ENCODE results near the gene EGFL7. TPM values are rescaled to one million over a fixed set of nuclear protein-coding genes. Genes with fewer than 3 reads are reported as not detected.

Gene EGFL7
- total and polyA plus RNA-seq, 2 of the 8 experiments (the other 6 are each of a cell fraction or from before 2014, with no cell fraction given): 37.8 to 53.4 TPM

DNA sequence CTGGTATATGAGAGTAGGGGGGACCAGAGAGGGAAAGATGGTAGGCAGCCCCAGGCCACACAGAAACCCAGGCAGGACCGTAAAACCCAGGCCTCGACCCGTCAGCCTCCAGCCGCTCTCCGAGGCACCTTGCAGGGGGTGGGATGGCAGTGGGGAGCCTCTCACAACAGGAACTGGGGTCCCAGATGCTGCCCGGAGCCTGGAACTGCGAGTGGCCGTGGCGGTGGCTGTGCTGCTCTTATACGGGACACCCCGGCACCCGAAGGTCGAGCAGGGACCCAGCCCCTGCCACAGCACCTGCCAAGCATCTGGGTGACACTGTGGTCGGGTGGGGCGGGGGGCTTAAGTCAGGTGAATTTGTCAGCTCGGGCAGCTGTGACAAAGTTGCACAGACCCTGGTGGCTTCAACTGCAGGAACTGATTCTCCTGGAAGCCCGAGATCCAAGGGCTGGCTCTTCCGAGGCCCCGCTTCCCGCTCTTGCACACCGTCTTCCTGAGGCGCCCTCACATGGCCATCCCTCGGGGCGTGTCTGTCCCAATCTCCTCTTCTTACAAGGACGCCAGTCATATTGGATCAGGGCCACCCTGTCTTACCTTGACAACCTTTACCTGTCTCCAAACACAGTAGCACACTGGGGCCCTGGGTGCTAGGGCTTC lies 47.6 kb upstream of the EGFL7 start (continued):
- TF ChIP-seq, protein P1, sequence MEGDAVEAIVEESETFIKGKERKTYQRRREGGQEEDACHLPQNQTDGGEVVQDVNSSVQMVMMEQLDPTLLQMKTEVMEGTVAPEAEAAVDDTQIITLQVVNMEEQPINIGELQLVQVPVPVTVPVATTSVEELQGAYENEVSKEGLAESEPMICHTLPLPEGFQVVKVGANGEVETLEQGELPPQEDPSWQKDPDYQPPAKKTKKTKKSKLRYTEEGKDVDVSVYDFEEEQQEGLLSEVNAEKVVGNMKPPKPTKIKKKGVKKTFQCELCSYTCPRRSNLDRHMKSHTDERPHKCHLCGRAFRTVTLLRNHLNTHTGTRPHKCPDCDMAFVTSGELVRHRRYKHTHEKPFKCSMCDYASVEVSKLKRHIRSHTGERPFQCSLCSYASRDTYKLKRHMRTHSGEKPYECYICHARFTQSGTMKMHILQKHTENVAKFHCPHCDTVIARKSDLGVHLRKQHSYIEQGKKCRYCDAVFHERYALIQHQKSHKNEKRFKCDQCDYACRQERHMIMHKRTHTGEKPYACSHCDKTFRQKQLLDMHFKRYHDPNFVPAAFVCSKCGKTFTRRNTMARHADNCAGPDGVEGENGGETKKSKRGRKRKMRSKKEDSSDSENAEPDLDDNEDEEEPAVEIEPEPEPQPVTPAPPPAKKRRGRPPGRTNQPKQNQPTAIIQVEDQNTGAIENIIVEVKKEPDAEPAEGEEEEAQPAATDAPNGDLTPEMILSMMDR (IDR thresholded peaks at IDR 0.05; ENCODE audit: control extremely low read depth in 1 of 3, insufficient read depth in 1 of 3, low read depth in 1 of 3, low read length in 3 of 3): peak in 2 of 3 experiments; percentile 38 to 42; a peak in 3 of 4 replicates
- TF ChIP-seq SP4 (IDR thresholded peaks at IDR 0.05; ENCODE audit: low read length): no peak
- no peak for TF ChIP-seq RNF2 (IDR thresholded peaks at IDR 0.05; ENCODE audit: borderline replicate concordance, low read depth, low read length, missing control alignments, poor library complexity, severe bottlenecking)
- TF ChIP-seq CHD2 (IDR thresholded peaks at IDR 0.05; ENCODE audit: low read length): no peak
- TF ChIP-seq TAF1 (IDR thresholded peaks at IDR 0.05; ENCODE audit: low read depth, low read length): no peak
- no peak for TF ChIP-seq BACH1 (IDR thresholded peaks at IDR 0.05; ENCODE audit: low read length)
- no peak for TF ChIP-seq KDM4A (IDR thresholded peaks at IDR 0.05; ENCODE audit: low read depth, low read length, severe bottlenecking)
- TF ChIP-seq, protein P2, sequence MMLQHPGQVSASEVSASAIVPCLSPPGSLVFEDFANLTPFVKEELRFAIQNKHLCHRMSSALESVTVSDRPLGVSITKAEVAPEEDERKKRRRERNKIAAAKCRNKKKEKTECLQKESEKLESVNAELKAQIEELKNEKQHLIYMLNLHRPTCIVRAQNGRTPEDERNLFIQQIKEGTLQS (IDR thresholded peaks at IDR 0.05; ENCODE audit: insufficient read depth, low read depth, low read length): no peak
- TF ChIP-seq CREB1 (IDR thresholded peaks at IDR 0.05): no peak
- no peak for TF ChIP-seq SIX5 (IDR thresholded peaks at IDR 0.05; ENCODE audit: low read depth, low read length)
- TF ChIP-seq NRF1 (IDR thresholded peaks at IDR 0.05; ENCODE audit: low read depth, low read length): no peak
